Activated B cell treated with CpG ODN at 0.5 μM for 24 hours (primary cell): Measurements from ENCODE around the gene CFAP58. TPM values are rescaled to one million over a fixed set of nuclear protein-coding genes. Genes with fewer than 3 reads are reported as not detected.

ENCODE experiments used
- ATAC-seq: fragments of 200-7000 bp; cut with Tn5 transposase; one replicate; pipeline ENCODE4 v1.10.0; 2021; ENCODE audit warnings: low read depth, mild to moderate bottlenecking, moderate library complexity
- CTCF ChIA-PET: fragments of 350-600 bp; sonication (Branson Sonifier 250); formaldehyde crosslinking; loops from one replicate; lab custom pipeline; 2021; ENCODE audit warnings: antibody characterized with exemption; lab: Charles Lee
- POLR2A ChIA-PET: fragments of 350-600 bp; sonication (Branson Sonifier 250); formaldehyde crosslinking; loops from one replicate; lab custom pipeline; 2021; ENCODE audit warnings: antibody characterized with exemption; lab: Charles Lee
- DNase-seq: peaks from one replicate; pipeline ENCODE4 v3.0.0; 2022
- H3K27ac Mint-ChIP-seq: one replicate; pipeline ENCODE4 v1.8.0; 2020; ENCODE audit warnings: mixed read lengths
- H3K27me3 Mint-ChIP-seq: one replicate; pipeline ENCODE4 v1.8.0; 2021; ENCODE audit warnings: mixed read lengths
- H3K36me3 Mint-ChIP-seq: one replicate; pipeline ENCODE4 v1.8.0; 2021; ENCODE audit warnings: low read depth, mixed read lengths
- H3K4me1 Mint-ChIP-seq: one replicate; pipeline ENCODE4 v1.8.0; 2021; ENCODE audit warnings: mixed read lengths
- H3K4me3 Mint-ChIP-seq: one replicate; pipeline ENCODE4 v1.8.0; 2020; ENCODE audit warnings: mild to moderate bottlenecking, mixed read lengths
- H3K9me3 Mint-ChIP-seq: one replicate; pipeline ENCODE4 v1.8.0; 2020; ENCODE audit warnings: mixed read lengths
- intact Hi-C: fragments of 100-400 bp; cut with micrococcal nuclease; formaldehyde crosslinking; loops from one replicate; pipeline ENCODE4 v1.15.1; 2024
- total RNA-seq: library from RNA; stranded (reverse); gene quantifications from 2 replicates; pipeline ENCODE4 v1.2.3, GENCODE V29; 2022
- TF ChIP-seq, protein P1 (sequence below): fragments of 200-600 bp; IDR thresholded peaks from one replicate; pipeline ENCODE4 v1.8.0; 2022; ENCODE audit warnings: antibody characterized with exemption, mild to moderate bottlenecking

CFAP58 gene
- total RNA-seq, 1 donor from 2014 or later: not detected

DNA sequence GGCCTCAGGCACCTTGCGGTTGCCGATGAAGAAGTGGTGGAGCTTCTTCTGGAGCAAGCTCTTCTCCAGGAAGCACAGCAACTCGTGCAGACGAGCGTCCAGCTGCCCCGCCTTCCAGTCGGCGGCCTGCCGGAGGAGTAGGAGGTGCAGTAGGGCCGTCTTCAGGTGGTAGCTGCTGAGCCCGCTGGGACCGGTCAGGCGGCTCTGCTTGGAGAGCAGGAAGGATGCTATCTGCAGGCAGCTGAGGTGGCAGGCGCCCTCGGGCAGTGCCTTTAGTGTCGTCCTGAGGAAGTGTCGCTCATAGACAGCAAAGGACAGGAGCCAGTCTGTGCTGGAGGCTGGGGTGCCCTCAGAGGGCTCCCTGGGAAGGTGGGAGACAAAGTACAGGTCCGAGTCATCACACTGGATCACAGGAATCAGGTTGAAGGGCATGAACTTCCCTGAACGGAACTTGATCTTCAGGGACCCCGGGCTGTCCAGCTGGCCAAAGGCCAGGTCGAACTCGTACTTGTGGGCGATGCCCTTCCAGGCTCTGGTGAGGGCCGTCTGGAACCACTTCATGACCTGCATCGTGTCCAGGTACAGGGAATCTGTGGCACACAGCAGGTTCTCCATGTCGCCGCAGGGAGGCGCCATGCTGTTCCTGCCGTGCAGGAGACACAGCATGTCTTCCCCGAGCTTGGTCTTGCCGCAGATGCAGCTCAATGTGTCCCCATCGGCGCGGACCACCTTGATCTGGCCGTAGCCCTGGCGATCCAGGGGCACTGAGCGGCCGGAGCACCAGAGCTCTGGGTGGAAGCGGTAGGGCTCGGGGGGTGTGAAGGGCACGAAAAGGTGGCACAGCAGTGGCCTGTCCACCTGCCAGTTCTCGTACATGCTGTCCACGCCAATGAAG is 38.8 kb upstream of the CFAP58 start:
- Mint-ChIP-seq H3K9me3 (no peaks in the 10 kb centered on the region), H3K27me3 (no peaks in the 10 kb centered on the region), H3K4me3 (no peak overlapping the region), H3K36me3 (peaks cover 62% of the 10 kb centered on the region), H3K27ac (no peak overlapping the region), H3K4me1 (peaks cover 32% of the 10 kb centered on the region)
- ChIA-PET CTCF (no interaction called here), POLR2A (interaction anchor here (0.7 kb wide), 1 partner anchor 23 kb away, joined by 4 read pairs; the partner anchor contains the start of gene ITPRIP)
- ATAC-seq (no peak), DNase-seq (no peak)
- TF ChIP-seq, protein P1, sequence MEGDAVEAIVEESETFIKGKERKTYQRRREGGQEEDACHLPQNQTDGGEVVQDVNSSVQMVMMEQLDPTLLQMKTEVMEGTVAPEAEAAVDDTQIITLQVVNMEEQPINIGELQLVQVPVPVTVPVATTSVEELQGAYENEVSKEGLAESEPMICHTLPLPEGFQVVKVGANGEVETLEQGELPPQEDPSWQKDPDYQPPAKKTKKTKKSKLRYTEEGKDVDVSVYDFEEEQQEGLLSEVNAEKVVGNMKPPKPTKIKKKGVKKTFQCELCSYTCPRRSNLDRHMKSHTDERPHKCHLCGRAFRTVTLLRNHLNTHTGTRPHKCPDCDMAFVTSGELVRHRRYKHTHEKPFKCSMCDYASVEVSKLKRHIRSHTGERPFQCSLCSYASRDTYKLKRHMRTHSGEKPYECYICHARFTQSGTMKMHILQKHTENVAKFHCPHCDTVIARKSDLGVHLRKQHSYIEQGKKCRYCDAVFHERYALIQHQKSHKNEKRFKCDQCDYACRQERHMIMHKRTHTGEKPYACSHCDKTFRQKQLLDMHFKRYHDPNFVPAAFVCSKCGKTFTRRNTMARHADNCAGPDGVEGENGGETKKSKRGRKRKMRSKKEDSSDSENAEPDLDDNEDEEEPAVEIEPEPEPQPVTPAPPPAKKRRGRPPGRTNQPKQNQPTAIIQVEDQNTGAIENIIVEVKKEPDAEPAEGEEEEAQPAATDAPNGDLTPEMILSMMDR: no peak
- intact Hi-C loops: no loop called here

GRCh38 chr10:104315486-104315921 is 38.1 kb upstream of the CFAP58 start:
- peaks cover 61% of the 10 kb centered on the region for H3K36me3 Mint-ChIP-seq
- no peak overlapping the region for H3K27ac Mint-ChIP-seq
- H3K27me3 Mint-ChIP-seq: no peaks in the 10 kb centered on the region
- no peak overlapping the region for H3K4me3 Mint-ChIP-seq
- DNase-seq (no peak), ATAC-seq (no peak)
- no peaks in the 10 kb centered on the region for H3K9me3 Mint-ChIP-seq
- TF ChIP-seq, protein P1: no peak
- CTCF ChIA-PET: interaction anchor here (1.0 kb wide), 1 partner anchor 11 kb away, joined by 3 read pairs; no protein-coding TSS in a partner anchor
- H3K4me1 Mint-ChIP-seq: peaks cover 38% of the 10 kb centered on the region
- intact Hi-C loops: no loop called here
- POLR2A ChIA-PET: no interaction called here

DNA sequence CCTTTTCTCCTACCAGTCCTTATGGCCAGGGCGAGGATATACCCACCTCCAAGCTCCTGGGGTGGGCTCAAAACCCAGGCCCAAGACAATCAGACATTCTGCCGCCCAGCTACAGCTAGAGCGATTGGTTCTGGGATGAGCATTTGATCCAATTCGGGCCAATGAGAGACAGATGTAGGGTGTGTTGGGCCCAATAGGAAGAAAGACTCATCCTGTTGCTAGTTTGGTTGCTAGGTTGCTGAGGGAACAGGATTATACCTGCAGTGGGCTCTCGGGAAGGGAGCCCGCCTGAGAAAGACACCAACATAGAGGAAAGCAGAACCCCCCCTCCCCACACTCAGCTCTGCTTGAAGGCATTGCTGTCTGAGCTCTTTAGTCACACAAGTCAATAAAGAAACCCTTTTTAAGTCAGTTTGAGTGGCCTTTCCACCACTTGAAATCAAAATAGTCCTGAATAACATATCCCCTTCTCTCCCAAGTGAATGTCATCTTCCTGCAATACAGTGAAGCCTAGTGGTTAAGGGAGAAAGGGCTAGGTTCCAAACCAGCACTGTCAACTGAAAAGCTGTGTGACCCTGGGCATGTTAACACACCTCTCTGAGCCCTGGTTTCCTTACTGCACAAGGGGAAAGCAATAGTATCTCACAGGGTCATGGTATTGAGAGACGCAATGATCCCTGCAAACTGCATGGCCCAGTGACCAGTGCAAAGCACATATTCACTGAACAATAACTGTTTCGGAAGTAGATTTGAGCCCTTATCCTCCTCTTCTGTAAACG is 37.1 kb upstream of the CFAP58 start:
- DNase-seq (no peak), ATAC-seq (no peak)
- intact Hi-C loops: no loop called here
- TF ChIP-seq, protein P1: no peak
- POLR2A ChIA-PET: interaction anchor here (2.7 kb wide), 1 partner anchor 22 kb away, joined by 6 read pairs; the partner anchor contains the start of gene ITPRIP
- Mint-ChIP-seq H3K36me3 (peaks cover 52% of the 10 kb centered on the region), H3K4me3 (no peak overlapping the region), H3K9me3 (no peaks in the 10 kb centered on the region), H3K27me3 (no peaks in the 10 kb centered on the region), H3K4me1 (peaks cover 47% of the 10 kb centered on the region), H3K27ac (peak overlapping the region; percentile 44)
- CTCF ChIA-PET: interaction anchor here (1.0 to 2.4 kb wide), 2 partner anchors 11 to 12 kb away, joined by 3 to 11 read pairs; no protein-coding TSS in a partner anchor

- no peaks in the 10 kb centered on the region for H3K9me3 Mint-ChIP-seq
- TF ChIP-seq, protein P1: no peak
- peaks cover 55% of the 10 kb centered on the region for H3K4me1 Mint-ChIP-seq
- CTCF ChIA-PET: interaction anchor here (2.4 kb wide), 1 partner anchor 12 kb away, joined by 11 read pairs; no protein-coding TSS in a partner anchor
- no peak for DNase-seq
- H3K36me3 Mint-ChIP-seq: peaks cover 47% of the 10 kb centered on the region
- peak overlapping the region; percentile 44 for H3K27ac Mint-ChIP-seq
- H3K4me3 Mint-ChIP-seq: no peak overlapping the region
- H3K27me3 Mint-ChIP-seq: no peaks in the 10 kb centered on the region
- ATAC-seq: no peak
- POLR2A ChIA-PET: interaction anchor here (2.7 kb wide), 1 partner anchor 21 kb away, joined by 6 read pairs; the partner anchor contains the start of gene ITPRIP
- intact Hi-C loops: no loop called here
Observed at GRCh38 chr10:104317269-104317710, 36.3 kb upstream of the CFAP58 start.
